ENCODE measurements around the gene XK. TPM values are rescaled to one million over a fixed set of nuclear protein-coding genes. Genes with fewer than 3 reads are reported as not detected.
A peak's percentile ranks its signal among the peaks of the same experiment; 100 is the strongest.

The XK gene
- total and polyA plus RNA-seq, 7 donors = 8.1 to 27.0 (median 14.1) TPM

- intact Hi-C loops (cut with DNase I) = no loop called here
- DNase-seq = no peak
- Histone ChIP-seq H3K27ac (peak overlapping the region in 3 of 4 donors; percentile 87 to 92 (median 87)), H3K36me3 (no peaks in the 10 kb centered on the region), H3K4me3 (no peak overlapping the region), H3K27me3 (no peaks in the 10 kb centered on the region), H3K9me3 (no peaks in the 10 kb centered on the region), H3K4me1 (peaks cover 0 to 25% (median 7%) of the 10 kb centered on the region in 4 donors)
- TF ChIP-seq EP300 (IDR thresholded peaks at IDR 0.05) = no peak
- no peak for TF ChIP-seq POLR2AphosphoS5 (IDR thresholded peaks at IDR 0.05)
These were observed 4.5 kb downstream of the XK start for GRCh38 chrX:37690119-37690518.

GRCh38 chrX:37692918-37693317, 7.3 kb downstream of the XK start:
- DNase-seq = no peak
- Histone ChIP-seq H3K27ac (peak overlapping the region in 3 of 4 donors; percentile 60 to 92 (median 87)), H3K4me1 (peaks cover 0 to 21% (median 6%) of the 10 kb centered on the region in 4 donors), H3K36me3 (no peaks in the 10 kb centered on the region), H3K4me3 (no peak overlapping the region), H3K9me3 (no peaks in the 10 kb centered on the region), H3K27me3 (no peaks in the 10 kb centered on the region)
- WGBS, 2 donors = 70 to 72% methylated on average over 3 of the region's 3 CpGs
- intact Hi-C loops (cut with DNase I) = no loop called here
- TF ChIP-seq, protein P1, sequence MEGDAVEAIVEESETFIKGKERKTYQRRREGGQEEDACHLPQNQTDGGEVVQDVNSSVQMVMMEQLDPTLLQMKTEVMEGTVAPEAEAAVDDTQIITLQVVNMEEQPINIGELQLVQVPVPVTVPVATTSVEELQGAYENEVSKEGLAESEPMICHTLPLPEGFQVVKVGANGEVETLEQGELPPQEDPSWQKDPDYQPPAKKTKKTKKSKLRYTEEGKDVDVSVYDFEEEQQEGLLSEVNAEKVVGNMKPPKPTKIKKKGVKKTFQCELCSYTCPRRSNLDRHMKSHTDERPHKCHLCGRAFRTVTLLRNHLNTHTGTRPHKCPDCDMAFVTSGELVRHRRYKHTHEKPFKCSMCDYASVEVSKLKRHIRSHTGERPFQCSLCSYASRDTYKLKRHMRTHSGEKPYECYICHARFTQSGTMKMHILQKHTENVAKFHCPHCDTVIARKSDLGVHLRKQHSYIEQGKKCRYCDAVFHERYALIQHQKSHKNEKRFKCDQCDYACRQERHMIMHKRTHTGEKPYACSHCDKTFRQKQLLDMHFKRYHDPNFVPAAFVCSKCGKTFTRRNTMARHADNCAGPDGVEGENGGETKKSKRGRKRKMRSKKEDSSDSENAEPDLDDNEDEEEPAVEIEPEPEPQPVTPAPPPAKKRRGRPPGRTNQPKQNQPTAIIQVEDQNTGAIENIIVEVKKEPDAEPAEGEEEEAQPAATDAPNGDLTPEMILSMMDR (IDR thresholded peaks at IDR 0.05) = no peak
- TF ChIP-seq POLR2AphosphoS5 (IDR thresholded peaks at IDR 0.05) = peak in 1 of 4 donors; percentile 8

GRCh38 chrX:37697169-37697760, 11.7 kb downstream of the XK start:
- H3K27me3 ChIP-seq = no peaks in the 10 kb centered on the region
- no peaks in the 10 kb centered on the region for H3K36me3 ChIP-seq
- H3K9me3 ChIP-seq = no peaks in the 10 kb centered on the region
- DNase-seq = no peak
- intact Hi-C loops (cut with DNase I) = no loop called here
- no peak overlapping the region for H3K27ac ChIP-seq
- 14 to 71% methylated on average over 1 of the region's 1 CpG for WGBS, 2 donors
- peaks cover 0 to 7% (median 0%) of the 10 kb centered on the region in 4 donors for H3K4me1 ChIP-seq
- H3K4me3 ChIP-seq = no peak overlapping the region
- TF ChIP-seq POLR2AphosphoS5 (IDR thresholded peaks at IDR 0.05) = no peak

DNA sequence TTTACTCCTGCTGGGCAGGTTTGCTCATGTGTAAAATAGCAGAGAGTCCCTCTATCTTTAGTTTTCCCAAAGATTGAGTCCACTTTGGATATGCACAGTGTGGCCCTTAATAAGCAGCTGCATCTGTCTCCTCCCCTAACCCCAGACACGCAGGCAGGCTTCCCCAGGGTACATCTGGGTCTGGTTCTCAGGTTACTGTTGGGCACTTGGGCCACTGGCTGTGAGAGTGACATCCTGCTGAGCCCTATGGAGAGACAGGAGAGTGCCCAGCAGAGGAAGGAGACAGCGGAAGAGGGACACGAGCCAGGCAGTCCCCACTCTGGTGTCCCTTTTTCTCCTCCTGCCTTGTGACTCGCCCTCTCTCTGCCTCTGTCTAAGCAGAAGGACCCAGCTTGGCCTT, 16.0 kb downstream of the XK start:
- Histone ChIP-seq H3K4me1 (no peaks in the 10 kb centered on the region), H3K4me3 (no peak overlapping the region), H3K9me3 (no peaks in the 10 kb centered on the region), H3K27ac (no peak overlapping the region), H3K27me3 (no peaks in the 10 kb centered on the region), H3K36me3 (no peaks in the 10 kb centered on the region)
- 93 to 96% methylated on average over 4 of the region's 4 CpGs for WGBS, 2 donors
- DNase-seq = no peak
- intact Hi-C loops (cut with DNase I) = no loop called here
- no peak for TF ChIP-seq POLR2AphosphoS5 (IDR thresholded peaks at IDR 0.05)
- TF ChIP-seq POLR2A (IDR thresholded peaks at IDR 0.05) = no peak
- TF ChIP-seq, protein P1 (IDR thresholded peaks at IDR 0.05) = no peak
- no peak for TF ChIP-seq EP300 (IDR thresholded peaks at IDR 0.05)

GRCh38 chrX:37711991-37712390, 26.4 kb downstream of the XK start:
- 55 to 80% methylated on average over 3 of the region's 3 CpGs for WGBS, 2 donors
- no peak overlapping the region for H3K4me3 ChIP-seq
- no peak overlapping the region for H3K27ac ChIP-seq
- H3K9me3 ChIP-seq = no peaks in the 10 kb centered on the region
- no peaks in the 10 kb centered on the region for H3K4me1 ChIP-seq
- no peak for DNase-seq
- H3K36me3 ChIP-seq = no peaks in the 10 kb centered on the region
- intact Hi-C loops (cut with DNase I) = no loop called here
- H3K27me3 ChIP-seq = no peaks in the 10 kb centered on the region
- TF ChIP-seq POLR2A (IDR thresholded peaks at IDR 0.05) (no peak), POLR2AphosphoS5 (IDR thresholded peaks at IDR 0.05) (no peak), EP300 (IDR thresholded peaks at IDR 0.05) (no peak)
- TF ChIP-seq, protein P1 (IDR thresholded peaks at IDR 0.05) = no peak

- H3K36me3 ChIP-seq = no peaks in the 10 kb centered on the region
- H3K27ac ChIP-seq = no peak overlapping the region
- WGBS, 2 donors = 81 to 86% methylated on average over 3 of the region's 3 CpGs
- H3K4me3 ChIP-seq = no peak overlapping the region
- intact Hi-C loops (cut with DNase I) = no loop called here
- no peaks in the 10 kb centered on the region for H3K9me3 ChIP-seq
- TF ChIP-seq, protein P1 (IDR thresholded peaks at IDR 0.05) = no peak
- no peak for TF ChIP-seq POLR2A (IDR thresholded peaks at IDR 0.05)
- no peak for TF ChIP-seq EP300 (IDR thresholded peaks at IDR 0.05)
- TF ChIP-seq POLR2AphosphoS5 (IDR thresholded peaks at IDR 0.05) = no peak
- no peaks in the 10 kb centered on the region for H3K4me1 ChIP-seq
- DNase-seq = no peak
- no peaks in the 10 kb centered on the region for H3K27me3 ChIP-seq
These were observed 26.9 kb downstream of the XK start for GRCh38 chrX:37712458-37712857.
